OCI-LY3 (cell line): ENCODE results near the gene RFX4.

Experiments used
- EZH2phosphoT487 ChIP-seq: fragments of 200-600 bp; shearing (Covaris generic); IDR thresholded peaks from 2 replicates; pipeline ENCODE4 v1.6.1; 2018; ENCODE audit warnings: antibody characterized with exemption, mixed run types, low read depth
- TF ChIP-seq, protein P1 (sequence below): fragments of 200-600, 300-600 bp; sonication (generic); IDR thresholded peaks from 2 replicates; pipeline ENCODE4 v1.5.1; 2014; ENCODE audit warnings: antibody characterized with exemption, low read length, low read depth

DNA sequence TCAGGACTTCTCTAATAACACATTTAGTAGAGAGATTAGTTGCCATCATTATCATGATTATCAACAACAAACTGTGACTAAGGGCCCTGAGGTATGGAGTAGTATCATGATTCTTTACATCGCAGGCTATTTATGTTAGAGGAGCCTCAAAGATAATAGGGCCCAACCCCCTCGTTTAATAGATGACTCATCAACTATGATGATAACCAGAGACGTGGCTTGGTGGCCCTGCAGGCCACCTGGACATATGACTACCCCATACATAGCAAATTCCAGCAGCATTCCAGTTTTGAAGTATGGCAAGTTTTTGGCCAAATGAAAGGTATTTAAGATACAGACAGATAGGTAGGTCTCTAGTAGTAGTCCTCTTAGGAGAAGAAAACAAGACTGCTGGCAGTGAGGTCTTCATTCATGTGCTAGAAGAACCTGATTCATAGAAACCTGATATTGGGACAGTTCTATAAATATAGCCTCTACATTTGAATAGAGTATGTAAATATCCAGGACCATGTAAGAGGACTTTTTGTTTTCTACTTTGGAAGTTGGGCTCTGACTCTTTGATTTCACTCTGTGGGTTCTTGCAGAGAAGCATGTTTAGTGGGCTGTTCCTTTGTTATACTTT, 197.3 kb downstream of the RFX4 start:
- TF ChIP-seq, protein P1, sequence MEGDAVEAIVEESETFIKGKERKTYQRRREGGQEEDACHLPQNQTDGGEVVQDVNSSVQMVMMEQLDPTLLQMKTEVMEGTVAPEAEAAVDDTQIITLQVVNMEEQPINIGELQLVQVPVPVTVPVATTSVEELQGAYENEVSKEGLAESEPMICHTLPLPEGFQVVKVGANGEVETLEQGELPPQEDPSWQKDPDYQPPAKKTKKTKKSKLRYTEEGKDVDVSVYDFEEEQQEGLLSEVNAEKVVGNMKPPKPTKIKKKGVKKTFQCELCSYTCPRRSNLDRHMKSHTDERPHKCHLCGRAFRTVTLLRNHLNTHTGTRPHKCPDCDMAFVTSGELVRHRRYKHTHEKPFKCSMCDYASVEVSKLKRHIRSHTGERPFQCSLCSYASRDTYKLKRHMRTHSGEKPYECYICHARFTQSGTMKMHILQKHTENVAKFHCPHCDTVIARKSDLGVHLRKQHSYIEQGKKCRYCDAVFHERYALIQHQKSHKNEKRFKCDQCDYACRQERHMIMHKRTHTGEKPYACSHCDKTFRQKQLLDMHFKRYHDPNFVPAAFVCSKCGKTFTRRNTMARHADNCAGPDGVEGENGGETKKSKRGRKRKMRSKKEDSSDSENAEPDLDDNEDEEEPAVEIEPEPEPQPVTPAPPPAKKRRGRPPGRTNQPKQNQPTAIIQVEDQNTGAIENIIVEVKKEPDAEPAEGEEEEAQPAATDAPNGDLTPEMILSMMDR, result no peak
- no peak for TF ChIP-seq EZH2phosphoT487
